Measurements from ENCODE around the gene WDHD1. TPM values are rescaled to one million over a fixed set of nuclear protein-coding genes. Genes with fewer than 3 reads are reported as not detected.
"Not testable (repeated sequence)": the region's sequence is repeated elsewhere in the genome, so short reads cannot be mapped to it uniquely, and the experiment has no call there.

The WDHD1 gene
- polyA plus RNA-seq, 1 donor (not counting 4 experiments of a cell fraction or from before 2014, with no cell fraction given): 13.0 TPM

- no peak overlapping the region for H3K4me2 ChIP-seq (ENCODE audit: control insufficient read depth, extremely low read depth, insufficient read depth, low read depth, low read length)
- dilution Hi-C loops (cut with MboI; ENCODE audit: extremely low pct_ligation_motif_present, low sequenced_read_pairs): no loop called here
- H4K20me1 ChIP-seq (ENCODE audit: control insufficient read depth, extremely low read depth, insufficient read depth, low read length): no peaks in the 10 kb centered on the region
- no peak overlapping the region for H3K9ac ChIP-seq (ENCODE audit: control insufficient read depth, extremely low read depth, insufficient read depth, low read length)
- H3K27me3 ChIP-seq (ENCODE audit: control insufficient read depth, extremely low read depth, insufficient read depth, low read length): no peaks in the 10 kb centered on the region
- TF ChIP-seq EZH2 (IDR thresholded peaks at IDR 0.05; ENCODE audit: low read length) (no peak), CTCF (optimal IDR thresholded peaks at IDR 0.05 in 1 of 3, IDR thresholded peaks at IDR 0.05 in 1 of 3, conservative IDR thresholded peaks at IDR 0.05 in 1 of 3; ENCODE audit: extremely low read depth in 1 of 3, insufficient read depth in 2 of 3, low read length in 3 of 3) (no peak)
- H3K9me3 ChIP-seq (ENCODE audit: control insufficient read depth, low read depth, low read length): no peaks in the 10 kb centered on the region
- no peaks in the 10 kb centered on the region for H3K9me1 ChIP-seq (ENCODE audit: control insufficient read depth, extremely low read depth, insufficient read depth, low read length)
- no peak overlapping the region for H3K27ac ChIP-seq (ENCODE audit: control insufficient read depth, insufficient read depth, low read length)
- H3K4me1 ChIP-seq (ENCODE audit: control insufficient read depth, extremely low read depth, insufficient read depth, low read length): no peaks in the 10 kb centered on the region
- H2AFZ ChIP-seq (ENCODE audit: control insufficient read depth, low read length): no peak overlapping the region
- no peaks in the 10 kb centered on the region for H3K79me2 ChIP-seq (ENCODE audit: control insufficient read depth, insufficient read depth, low read length)
- H3K4me3 ChIP-seq (ENCODE audit: control insufficient read depth in 2 of 3, extremely low read depth in 1 of 3, insufficient read depth in 2 of 3, low read depth in 1 of 3, low read length in 3 of 3): no peak overlapping the region
- no peaks in the 10 kb centered on the region for H3K36me3 ChIP-seq (ENCODE audit: control insufficient read depth in 2 of 2, extremely low read depth in 1 of 2, insufficient read depth in 2 of 2, low read length in 2 of 2)
- FAIRE-seq (no peak), DNase-seq (ENCODE audit: low read depth, low spot score) (no peak)
These were observed 98.7 kb downstream of the WDHD1 start for GRCh38 chr14:54928216-54928615.

GRCh38 chr14:54927551-54927950 lies 99.3 kb downstream of the WDHD1 start:
- Histone ChIP-seq H3K79me2 (ENCODE audit: control insufficient read depth, insufficient read depth, low read length) (no peaks in the 10 kb centered on the region), H3K27me3 (ENCODE audit: control insufficient read depth, extremely low read depth, insufficient read depth, low read length) (no peaks in the 10 kb centered on the region), H4K20me1 (ENCODE audit: control insufficient read depth, extremely low read depth, insufficient read depth, low read length) (no peaks in the 10 kb centered on the region), H3K9ac (ENCODE audit: control insufficient read depth, extremely low read depth, insufficient read depth, low read length) (no peak overlapping the region), H2AFZ (ENCODE audit: control insufficient read depth, low read length) (no peak overlapping the region), H3K4me3 (ENCODE audit: control insufficient read depth in 2 of 3, extremely low read depth in 1 of 3, insufficient read depth in 2 of 3, low read depth in 1 of 3, low read length in 3 of 3) (no peak overlapping the region), H3K4me1 (ENCODE audit: control insufficient read depth, extremely low read depth, insufficient read depth, low read length) (no peaks in the 10 kb centered on the region), H3K4me2 (ENCODE audit: control insufficient read depth, extremely low read depth, insufficient read depth, low read depth, low read length) (no peak overlapping the region), H3K36me3 (ENCODE audit: control insufficient read depth in 2 of 2, extremely low read depth in 1 of 2, insufficient read depth in 2 of 2, low read length in 2 of 2) (no peaks in the 10 kb centered on the region), H3K9me3 (ENCODE audit: control insufficient read depth, low read depth, low read length) (no peaks in the 10 kb centered on the region), H3K27ac (ENCODE audit: control insufficient read depth, insufficient read depth, low read length) (no peak overlapping the region), H3K9me1 (ENCODE audit: control insufficient read depth, extremely low read depth, insufficient read depth, low read length) (no peaks in the 10 kb centered on the region)
- FAIRE-seq (no peak), DNase-seq (ENCODE audit: low read depth, low spot score) (no peak)
- TF ChIP-seq EZH2 (IDR thresholded peaks at IDR 0.05; ENCODE audit: low read length) (no peak), CTCF (optimal IDR thresholded peaks at IDR 0.05 in 1 of 3, IDR thresholded peaks at IDR 0.05 in 1 of 3, conservative IDR thresholded peaks at IDR 0.05 in 1 of 3; ENCODE audit: extremely low read depth in 1 of 3, insufficient read depth in 2 of 3, low read length in 3 of 3) (no peak)
- dilution Hi-C loops (cut with MboI; ENCODE audit: extremely low pct_ligation_motif_present, low sequenced_read_pairs): no loop called here

GRCh38 chr14:54926570-54926969 lies 100.3 kb downstream of the WDHD1 start:
- DNase-seq (ENCODE audit: low read depth, low spot score); H3K9me1 ChIP-seq (ENCODE audit: control insufficient read depth, extremely low read depth, insufficient read depth, low read length); H3K4me3 ChIP-seq (ENCODE audit: control insufficient read depth in 2 of 3, extremely low read depth in 1 of 3, insufficient read depth in 2 of 3, low read depth in 1 of 3, low read length in 3 of 3); H3K27me3 ChIP-seq (ENCODE audit: control insufficient read depth, extremely low read depth, insufficient read depth, low read length); H3K4me1 ChIP-seq (ENCODE audit: control insufficient read depth, extremely low read depth, insufficient read depth, low read length); H3K9ac ChIP-seq (ENCODE audit: control insufficient read depth, extremely low read depth, insufficient read depth, low read length); H3K27ac ChIP-seq (ENCODE audit: control insufficient read depth, insufficient read depth, low read length); dilution Hi-C loops (cut with MboI; ENCODE audit: extremely low pct_ligation_motif_present, low sequenced_read_pairs); H4K20me1 ChIP-seq (ENCODE audit: control insufficient read depth, extremely low read depth, insufficient read depth, low read length); H2AFZ ChIP-seq (ENCODE audit: control insufficient read depth, low read length); H3K9me3 ChIP-seq (ENCODE audit: control insufficient read depth, low read depth, low read length); H3K36me3 ChIP-seq (ENCODE audit: control insufficient read depth in 2 of 2, extremely low read depth in 1 of 2, insufficient read depth in 2 of 2, low read length in 2 of 2); H3K79me2 ChIP-seq (ENCODE audit: control insufficient read depth, insufficient read depth, low read length); H3K4me2 ChIP-seq (ENCODE audit: control insufficient read depth, extremely low read depth, insufficient read depth, low read depth, low read length); FAIRE-seq: not testable (repeated sequence)
